GM12878 (cell line): ENCODE results near the gene KLHL22. TPM values are rescaled to one million over a fixed set of nuclear protein-coding genes. Genes with fewer than 3 reads are reported as not detected.

Experiments used
- ATAC-seq: fragments of 200-7000 bp; cut with Tn5 transposase; 3 replicates; pipeline ENCODE4 v1.9.1; 2020; ENCODE audit warnings: mild to moderate bottlenecking, moderate library complexity
- BruUV-seq: library from RNA; stranded (reverse); fragments of 400-500 nt; replicated peaks from 2 replicates; lab custom pipeline; 2021; lab: Mats Ljungman, UMichigan
- CTCF ChIA-PET: fragments of 300-600 bp; sonication (Branson Sonifier 250); formaldehyde crosslinking; extraction: SDS; loops from one replicate; lab custom pipeline; 2021; ENCODE audit warnings: inconsistent platforms; lab: Yijun Ruan, JAX
- POLR2A ChIA-PET: fragments of 350-600 bp; formaldehyde crosslinking; extraction: SDS; loops from one replicate; lab custom pipeline; 2021; ENCODE audit warnings: inconsistent platforms; lab: Charles Lee
- RAD21 ChIA-PET: fragments of 300-600 bp; sonication (Branson Sonifier 250); formaldehyde crosslinking; loops from one replicate; lab custom pipeline; 2023; ENCODE audit warnings: antibody characterized with exemption; ENCODE audit not compliant: unreplicated experiment; lab: Charles Lee
- SMC1A ChIA-PET: fragments of 300-600 bp; sonication (Branson Sonifier 250); formaldehyde crosslinking; loops from one replicate; lab custom pipeline; 2023; ENCODE audit not compliant: unreplicated experiment, uncharacterized antibody; lab: Charles Lee
- DNase-seq: peaks from one replicate; pipeline ENCODE4 v3.0.0-alpha.2; 2011; ENCODE audit warnings: low read depth, low spot score
- FAIRE-seq: peaks from 3 replicates; lab custom pipeline; 2011; peaks lifted over from hg19 to GRCh38; lab: Jason Lieb, UNC
- H2AFZ ChIP-seq: 2 replicates; pipeline ENCODE4 v1.6.0; 2011; ENCODE audit warnings: low read depth, low read length, control low read depth; ENCODE audit not compliant: control insufficient read depth
- H3K27ac ChIP-seq: 2 replicates; pipeline ENCODE4 v1.5.1; 2011; ENCODE audit warnings: control low read depth; ENCODE audit not compliant: control insufficient read depth, insufficient read depth
- H3K27me3 ChIP-seq, 2 experiments: replicated peaks in 1 of 2; 2 replicates each; pipeline versions ENCODE4 v1.6.0 to v1.6.1; 2011; ENCODE audit warnings: low read length in 1 of 2; ENCODE audit not compliant: control insufficient read depth in 2 of 2, insufficient read depth in 2 of 2
- H3K36me3 ChIP-seq, 2 experiments: 2 replicates each; pipeline ENCODE4 v1.5.1; 2011; ENCODE audit warnings: low read length in 1 of 2; ENCODE audit not compliant: control insufficient read depth in 2 of 2, insufficient read depth in 2 of 2
- H3K4me1 ChIP-seq: 2 replicates; pipeline ENCODE4 v1.6.1; 2011; ENCODE audit warnings: mild to moderate bottlenecking, low read length, moderate library complexity, mixed read lengths; ENCODE audit not compliant: control insufficient read depth, insufficient read depth
- H3K4me2 ChIP-seq: 2 replicates; pipeline ENCODE4 v1.6.0; 2011; ENCODE audit warnings: control low read depth; ENCODE audit not compliant: control insufficient read depth, insufficient read depth
- H3K4me3 ChIP-seq: fragments of 200-600 bp; sonication (generic); 2 replicates; pipeline ENCODE4 v1.5.1; 2016
- H3K79me2 ChIP-seq: 2 replicates; pipeline ENCODE4 v1.6.0; 2011; ENCODE audit warnings: low read length; ENCODE audit not compliant: control insufficient read depth, insufficient read depth
- H3K9ac ChIP-seq: 2 replicates; pipeline ENCODE4 v1.8.0; 2011; ENCODE audit warnings: low read length, control low read depth, mixed read lengths; ENCODE audit not compliant: control insufficient read depth, insufficient read depth
- H3K9me3 ChIP-seq: replicated peaks from 3 replicates; pipeline ENCODE4 v1.5.1; 2011; ENCODE audit warnings: mild to moderate bottlenecking, low read length; ENCODE audit not compliant: control insufficient read depth, insufficient read depth
- H4K20me1 ChIP-seq: 2 replicates; pipeline ENCODE4 v1.6.0; 2011; ENCODE audit not compliant: control insufficient read depth, insufficient read depth
- BMI1 ChIP-seq: fragments of 450-650 bp; IDR thresholded peaks from 2 replicates; pipeline ENCODE4 v1.6.1; 2016; ENCODE audit warnings: mild to moderate bottlenecking, moderate library complexity, borderline replicate concordance
- CHD1 ChIP-seq: IDR thresholded peaks from 2 replicates; pipeline ENCODE4 v1.6.1; 2012; ENCODE audit warnings: low read depth, low read length, improper control_type of control experiment
- CHD4 ChIP-seq: fragments of 200-600 bp; sonication (generic); IDR thresholded peaks from 2 replicates; pipeline ENCODE4 v1.6.1; 2016; ENCODE audit warnings: mild to moderate bottlenecking
- CREB1 ChIP-seq: IDR thresholded peaks from 2 replicates; pipeline ENCODE4 v1.6.1; 2012; ENCODE audit warnings: low read depth, mild to moderate bottlenecking, inconsistent platforms
- ETV6 ChIP-seq, 2 experiments: fragments of 450-650 bp in 1 of 2; IDR thresholded peaks in 1 of 2; conservative IDR thresholded peaks in 1 of 2; 2 replicates each; pipeline ENCODE4 v1.6.1; 2014; ENCODE audit warnings: antibody characterized with exemption in 1 of 2, borderline replicate concordance in 1 of 2, low read depth in 1 of 2, mild to moderate bottlenecking in 1 of 2, moderate library complexity in 1 of 2
- IKZF2 ChIP-seq, 2 experiments: fragments of 450-650 bp; IDR thresholded peaks; 2 replicates each; pipeline ENCODE4 v1.6.1; 2017; ENCODE audit warnings: mild to moderate bottlenecking in 2 of 2, moderate library complexity in 2 of 2
- MXI1 ChIP-seq: fragments of 150-350 bp; IDR thresholded peaks from 2 replicates; pipeline ENCODE4 v1.6.1; 2011; ENCODE audit warnings: low read depth, mild to moderate bottlenecking, inconsistent platforms, low read length, improper control_type of control experiment
- MYC ChIP-seq: IDR thresholded peaks from 2 replicates; pipeline ENCODE4 v1.6.1; 2011; ENCODE audit warnings: mild to moderate bottlenecking, low read length, moderate library complexity, inconsistent platforms; ENCODE audit not compliant: insufficient read depth, insufficient replicate concordance, insufficient read length, severe bottlenecking
- RAD21 ChIP-seq: IDR thresholded peaks from 2 replicates; pipeline ENCODE4 v1.6.1; 2011; ENCODE audit warnings: mild to moderate bottlenecking, low read depth, low read length, moderate library complexity; ENCODE audit not compliant: insufficient read depth
- RB1 ChIP-seq: fragments of 450-650 bp; formaldehyde crosslinking; IDR thresholded peaks from 2 replicates; pipeline ENCODE4 v1.6.1; 2017; ENCODE audit warnings: mild to moderate bottlenecking, borderline replicate concordance
- RFX5 ChIP-seq: IDR thresholded peaks from 2 replicates; pipeline ENCODE4 v1.6.1; 2011; ENCODE audit warnings: low read depth, low read length, improper control_type of control experiment
- SREBF2 ChIP-seq: IDR thresholded peaks from 2 replicates; pipeline ENCODE4 v1.6.1; 2012; ENCODE audit warnings: mild to moderate bottlenecking, low read length
- ZBTB33 ChIP-seq: fragments of 450-650 bp; IDR thresholded peaks from 2 replicates; pipeline ENCODE4 v1.6.1; 2017; ENCODE audit warnings: mild to moderate bottlenecking
- WGBS: methylation state at CpG from one replicate; pipeline ENCODE4 v1.1.6; 2016; ENCODE audit warnings: low lambda C conversion rate; ENCODE audit not compliant: insufficient replicate concordance, insufficient coverage; ENCODE audit errors: missing lambda C conversion rate; 5-methylcytosine and 5-hydroxymethylcytosine counted together
- in situ Hi-C: fragments of 300-500 bp; cut with MboI; formaldehyde crosslinking; loops from 9 replicates; pipeline ENCODE4 v1.14.3; 2018; ENCODE audit warnings: mixed read lengths
- intact Hi-C: fragments of 100-400 bp; cut with micrococcal nuclease; formaldehyde crosslinking; loops from one replicate; pipeline ENCODE4 v1.14.2; 2022; ENCODE audit not compliant: unreplicated experiment
- polyA plus RNA-seq, 11 experiments: library from polyadenylated mRNA; depleted of rRNA in 4 of 11; unstranded in 6 of 11; stranded (reverse) in 5 of 11; fragments of >200 nt; fragmentation: Nextera tagmentation in 4 of 11; fragmentation: Illumina TruSeq in 1 of 11; extraction: Ambion mirVana in 4 of 11; extraction: Trizol in 1 of 11; gene quantifications; 1 replicate in 1 of 11; 2 replicates in 10 of 11; pipeline versions ENCODE4 v1.2.1 to v1.2.3, GENCODE V29; 2011 to 2016; ENCODE audit warnings: inconsistent platforms in 2 of 11, missing spikeins in 2 of 11, low read depth in 1 of 11
- total RNA-seq, 4 experiments: library from RNA; depleted of rRNA in 3 of 4; stranded (reverse); fragments of >200 nt in 3 of 4; fragmentation: Illumina TruSeq in 1 of 4; extraction: Trizol in 1 of 4; gene quantifications; 2 replicates each; pipeline versions ENCODE4 v1.2.1 to v1.2.3, GENCODE V29; 2013 to 2021
- TF ChIP-seq, protein P1 (sequence below): fragments of 450-650 bp; IDR thresholded peaks from 2 replicates; pipeline ENCODE4 v1.6.1; 2017; ENCODE audit warnings: mild to moderate bottlenecking, moderate library complexity
- TF ChIP-seq, protein P2 (sequence below): IDR thresholded peaks from 2 replicates; pipeline ENCODE4 v1.6.1; 2011; ENCODE audit warnings: borderline replicate concordance, low read depth, mild to moderate bottlenecking, moderate library complexity, mixed read lengths, low read length; ENCODE audit not compliant: insufficient read depth; ENCODE audit errors: extremely low read length

Gene KLHL22
- total and polyA plus RNA-seq, 10 of the 15 experiments (the other 5 are each of a cell fraction or from before 2014, with no cell fraction given): 0.06 to 22.1 (median 14.2) TPM

GRCh38 chr22:20499769-20500168 is 4.2 kb upstream of the KLHL22 start:
- H3K4me2 ChIP-seq: no peak overlapping the region
- CTCF ChIA-PET: interaction anchor here (0.7 to 1.3 kb wide), 3 partner anchors 43 to 88 kb away, joined by 3 to 5 read pairs (median 5); no protein-coding TSS in a partner anchor
- SMC1A ChIA-PET: no interaction called here
- POLR2A ChIA-PET: no interaction called here
- H3K36me3 ChIP-seq: no peaks in the 10 kb centered on the region
- no TSS peak for BruUV-seq
- RAD21 ChIA-PET: interaction anchor here (0.6 kb wide), 1 partner anchor 71 kb away, joined by 3 read pairs; no protein-coding TSS in a partner anchor
- no peak overlapping the region for H3K27ac ChIP-seq
- in situ Hi-C loops: no loop called here
- ATAC-seq: no peak
- H2AFZ ChIP-seq: no peak overlapping the region
- H3K9me3 ChIP-seq: no peaks in the 10 kb centered on the region
- no peak for FAIRE-seq
- peaks cover 4% of the 10 kb centered on the region; the same call in 1 of the 2 replicates for H3K4me1 ChIP-seq
- H3K4me3 ChIP-seq: no peak overlapping the region
- H3K9ac ChIP-seq: no peak overlapping the region
- H4K20me1 ChIP-seq: no peaks in the 10 kb centered on the region
- TF ChIP-seq IKZF2 (IDR thresholded peaks at IDR 0.05): no peak
- TF ChIP-seq SREBF2: no peak
- TF ChIP-seq, protein P1, sequence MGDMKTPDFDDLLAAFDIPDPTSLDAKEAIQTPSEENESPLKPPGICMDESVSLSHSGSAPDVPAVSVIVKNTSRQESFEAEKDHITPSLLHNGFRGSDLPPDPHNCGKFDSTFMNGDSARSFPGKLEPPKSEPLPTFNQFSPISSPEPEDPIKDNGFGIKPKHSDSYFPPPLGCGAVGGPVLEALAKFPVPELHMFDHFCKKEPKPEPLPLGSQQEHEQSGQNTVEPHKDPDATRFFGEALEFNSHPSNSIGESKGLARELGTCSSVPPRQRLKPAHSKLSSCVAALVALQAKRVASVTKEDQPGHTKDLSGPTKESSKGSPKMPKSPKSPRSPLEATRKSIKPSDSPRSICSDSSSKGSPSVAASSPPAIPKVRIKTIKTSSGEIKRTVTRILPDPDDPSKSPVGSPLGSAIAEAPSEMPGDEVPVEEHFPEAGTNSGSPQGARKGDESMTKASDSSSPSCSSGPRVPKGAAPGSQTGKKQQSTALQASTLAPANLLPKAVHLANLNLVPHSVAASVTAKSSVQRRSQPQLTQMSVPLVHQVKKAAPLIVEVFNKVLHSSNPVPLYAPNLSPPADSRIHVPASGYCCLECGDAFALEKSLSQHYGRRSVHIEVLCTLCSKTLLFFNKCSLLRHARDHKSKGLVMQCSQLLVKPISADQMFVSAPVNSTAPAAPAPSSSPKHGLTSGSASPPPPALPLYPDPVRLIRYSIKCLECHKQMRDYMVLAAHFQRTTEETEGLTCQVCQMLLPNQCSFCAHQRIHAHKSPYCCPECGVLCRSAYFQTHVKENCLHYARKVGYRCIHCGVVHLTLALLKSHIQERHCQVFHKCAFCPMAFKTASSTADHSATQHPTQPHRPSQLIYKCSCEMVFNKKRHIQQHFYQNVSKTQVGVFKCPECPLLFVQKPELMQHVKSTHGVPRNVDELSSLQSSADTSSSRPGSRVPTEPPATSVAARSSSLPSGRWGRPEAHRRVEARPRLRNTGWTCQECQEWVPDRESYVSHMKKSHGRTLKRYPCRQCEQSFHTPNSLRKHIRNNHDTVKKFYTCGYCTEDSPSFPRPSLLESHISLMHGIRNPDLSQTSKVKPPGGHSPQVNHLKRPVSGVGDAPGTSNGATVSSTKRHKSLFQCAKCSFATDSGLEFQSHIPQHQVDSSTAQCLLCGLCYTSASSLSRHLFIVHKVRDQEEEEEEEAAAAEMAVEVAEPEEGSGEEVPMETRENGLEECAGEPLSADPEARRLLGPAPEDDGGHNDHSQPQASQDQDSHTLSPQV: no peak
- TF ChIP-seq CHD4: no peak
- TF ChIP-seq CHD1: no peak
- TF ChIP-seq RAD21: no peak
- TF ChIP-seq ETV6 (conservative IDR thresholded peaks at IDR 0.05 in 1 of 2, IDR thresholded peaks at IDR 0.05 in 1 of 2; ENCODE audit: borderline replicate concordance in 1 of 2, low read depth in 1 of 2): no peak
- no peak for TF ChIP-seq RFX5
- no peak for TF ChIP-seq RB1
- no peak for TF ChIP-seq MYC
- no peak for TF ChIP-seq CREB1
- TF ChIP-seq, protein P2, sequence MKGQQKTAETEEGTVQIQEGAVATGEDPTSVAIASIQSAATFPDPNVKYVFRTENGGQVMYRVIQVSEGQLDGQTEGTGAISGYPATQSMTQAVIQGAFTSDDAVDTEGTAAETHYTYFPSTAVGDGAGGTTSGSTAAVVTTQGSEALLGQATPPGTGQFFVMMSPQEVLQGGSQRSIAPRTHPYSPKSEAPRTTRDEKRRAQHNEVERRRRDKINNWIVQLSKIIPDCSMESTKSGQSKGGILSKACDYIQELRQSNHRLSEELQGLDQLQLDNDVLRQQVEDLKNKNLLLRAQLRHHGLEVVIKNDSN: no peak
- TF ChIP-seq BMI1: no peak
- TF ChIP-seq ZBTB33: no peak
- no peak for TF ChIP-seq MXI1
- TF ChIP-seq, all 136 proteins: peak for 0
- no peak for DNase-seq
- Histone ChIP-seq H3K79me2 (peaks cover 8% of the 10 kb centered on the region), H3K27me3 (no peaks in the 10 kb centered on the region)
- 77% methylated on average over 7 of the region's 7 CpGs for WGBS
- intact Hi-C loops: loop anchor here (5.0 kb wide), 1 partner anchor 342 kb away; no protein-coding TSS in a partner anchor
